Naive B cell (primary cell): ENCODE results near the gene TAPT1. TPM values are rescaled to one million over a fixed set of nuclear protein-coding genes. Genes with fewer than 3 reads are reported as not detected.

ENCODE experiments used
- ATAC-seq, 2 donors: fragments of 150-1000 bp; cut with Tn5 transposase; 2 replicates each; pipeline ENCODE4 v1.10.0; 2021; ENCODE audit warnings: low read depth in 2 of 2, mild to moderate bottlenecking in 2 of 2, moderate library complexity in 2 of 2
- DNase-seq: peaks from one replicate; pipeline ENCODE4 v3.0.0; 2022
- H3K27ac Mint-ChIP-seq, 6 donors: one replicate each; pipeline ENCODE4 v1.8.0; 2020 to 2022; ENCODE audit warnings: mild to moderate bottlenecking in 6 of 6, mixed read lengths in 6 of 6, moderate library complexity in 5 of 6, inconsistent platforms in 2 of 6
- H3K27me3 Mint-ChIP-seq, 3 donors: one replicate each; pipeline ENCODE4 v1.8.0; 2021 to 2022; ENCODE audit warnings: mixed read lengths in 3 of 3, mild to moderate bottlenecking in 1 of 3
- H3K36me3 Mint-ChIP-seq, 2 donors: one replicate each; pipeline ENCODE4 v1.8.0; 2020 to 2022; ENCODE audit warnings: mixed read lengths in 2 of 2, inconsistent platforms in 1 of 2, mild to moderate bottlenecking in 1 of 2
- H3K4me1 Mint-ChIP-seq, 3 donors: one replicate each; pipeline ENCODE4 v1.8.0; 2020 to 2022; ENCODE audit warnings: mixed read lengths in 3 of 3, inconsistent platforms in 1 of 3, mild to moderate bottlenecking in 1 of 3, moderate library complexity in 1 of 3
- H3K4me3 Mint-ChIP-seq, 8 donors: one replicate each; pipeline ENCODE4 v1.8.0; 2020 to 2022; ENCODE audit warnings: mild to moderate bottlenecking in 8 of 8, mixed read lengths in 8 of 8, moderate library complexity in 8 of 8, inconsistent platforms in 2 of 8
- H3K9me3 Mint-ChIP-seq, 7 donors: one replicate each; pipeline ENCODE4 v1.8.0; 2020 to 2022; ENCODE audit warnings: mixed read lengths in 7 of 7, mild to moderate bottlenecking in 5 of 7, inconsistent platforms in 2 of 7, moderate library complexity in 1 of 7
- polyA plus RNA-seq, 6 donors: library from polyadenylated mRNA; unstranded; fragments of 300-500 nt; fragmentation: Illumina TruSeq; gene quantifications; one replicate each; pipeline ENCODE4 v1.2.3, GENCODE V29; 2021; ENCODE audit warnings: low read depth in 6 of 6

Gene TAPT1
- polyA plus RNA-seq, 6 donors from 2014 or later: 119 to 235 (median 190) TPM

DNA sequence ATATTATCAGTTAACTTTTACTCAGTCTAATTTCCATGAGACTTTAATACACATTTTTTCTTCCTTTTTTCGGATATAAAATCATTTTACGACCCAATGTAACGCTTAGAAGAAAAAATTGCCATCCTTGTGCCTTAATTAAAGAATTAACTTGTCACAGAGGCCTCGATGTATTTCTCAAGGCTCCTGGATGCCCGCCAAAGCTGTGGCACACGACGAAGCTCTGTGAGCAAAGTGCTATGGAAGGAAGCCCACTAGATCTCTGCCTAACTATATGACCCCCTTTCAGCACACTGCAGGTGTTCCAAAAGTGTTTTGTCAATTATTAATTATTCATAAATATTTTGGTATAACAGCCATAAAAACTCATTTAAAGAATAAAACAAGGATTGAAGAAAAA, 54.4 kb downstream of the TAPT1 start:
- H3K27me3 Mint-ChIP-seq: no peaks in the 10 kb centered on the region
- H3K27ac Mint-ChIP-seq: peak overlapping the region in 1 of 6 donors; percentile 73
- DNase-seq: no peak
- peaks cover 16 to 20% of the 10 kb centered on the region in 2 donors for H3K36me3 Mint-ChIP-seq
- no peaks in the 10 kb centered on the region for H3K9me3 Mint-ChIP-seq
- no peak for ATAC-seq
- H3K4me1 Mint-ChIP-seq: peaks cover 0 to 7% (median 4%) of the 10 kb centered on the region in 3 donors
- no peak overlapping the region for H3K4me3 Mint-ChIP-seq

DNA sequence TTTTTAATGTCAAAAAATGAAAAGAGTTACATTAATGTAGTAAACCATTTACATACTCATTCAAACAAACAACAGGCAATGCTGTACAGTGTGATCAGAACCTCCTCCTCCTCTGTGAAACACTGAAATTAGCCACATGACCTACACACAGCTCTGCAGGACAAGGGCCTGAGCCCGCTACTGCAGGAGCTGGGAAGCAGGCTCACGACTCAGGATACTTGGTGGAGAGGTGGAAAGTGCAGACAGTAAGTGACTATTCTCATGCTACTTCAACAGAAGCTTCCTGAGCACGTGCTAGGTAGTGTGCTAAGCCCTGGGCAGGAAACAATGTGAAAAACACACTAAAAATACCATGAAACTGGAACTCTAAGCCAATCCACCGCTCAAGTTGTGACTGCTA, 56.8 kb downstream of the TAPT1 start:
- Mint-ChIP-seq H3K27ac (no peak overlapping the region), H3K36me3 (peaks cover 36 to 42% of the 10 kb centered on the region in 2 donors), H3K9me3 (no peaks in the 10 kb centered on the region), H3K4me1 (peaks cover 4 to 10% (median 6%) of the 10 kb centered on the region in 3 donors), H3K27me3 (no peaks in the 10 kb centered on the region), H3K4me3 (no peak overlapping the region)
- no peak for ATAC-seq
- no peak for DNase-seq

DNA sequence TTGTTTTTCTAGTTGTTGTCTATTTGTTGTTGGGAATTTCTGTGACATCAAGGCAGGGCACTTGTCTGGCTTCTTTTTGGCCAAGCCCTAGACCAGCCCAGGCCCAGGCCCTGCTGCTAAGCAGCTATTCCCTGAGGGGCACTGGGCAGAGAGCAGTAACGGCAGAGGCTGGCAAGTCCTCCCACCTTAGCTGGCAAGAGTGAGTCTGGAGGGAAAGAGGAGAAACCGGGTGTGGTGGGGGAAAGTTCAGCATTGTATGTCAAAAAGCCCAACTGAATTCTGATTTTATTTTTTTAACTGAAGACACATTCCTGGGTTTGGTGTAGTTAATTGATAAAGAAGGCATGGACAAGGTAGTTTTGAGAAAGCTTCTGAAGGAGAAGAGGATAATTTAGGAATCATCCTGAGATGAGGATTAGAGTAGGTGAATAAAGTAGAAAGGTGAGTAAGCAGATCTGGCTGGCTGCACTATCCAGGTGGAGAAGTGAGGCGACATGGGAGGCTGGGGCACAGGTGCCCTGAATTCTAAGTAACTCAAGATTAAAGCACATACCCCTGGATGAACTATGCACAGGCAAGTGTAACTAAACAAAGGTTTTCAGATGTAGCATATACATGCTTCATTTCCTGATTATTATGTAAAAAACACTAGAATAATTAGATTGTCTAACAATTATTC, 57.4 kb downstream of the TAPT1 start:
- Mint-ChIP-seq H3K9me3 (no peaks in the 10 kb centered on the region), H3K4me1 (peaks cover 4 to 10% (median 6%) of the 10 kb centered on the region in 3 donors), H3K4me3 (no peak overlapping the region), H3K27ac (peak overlapping the region in 3 of 6 donors; percentile 43 to 59 (median 56)), H3K27me3 (no peaks in the 10 kb centered on the region), H3K36me3 (peaks cover 41 to 42% of the 10 kb centered on the region in 2 donors)
- DNase-seq: no peak
- ATAC-seq: no peak

DNA sequence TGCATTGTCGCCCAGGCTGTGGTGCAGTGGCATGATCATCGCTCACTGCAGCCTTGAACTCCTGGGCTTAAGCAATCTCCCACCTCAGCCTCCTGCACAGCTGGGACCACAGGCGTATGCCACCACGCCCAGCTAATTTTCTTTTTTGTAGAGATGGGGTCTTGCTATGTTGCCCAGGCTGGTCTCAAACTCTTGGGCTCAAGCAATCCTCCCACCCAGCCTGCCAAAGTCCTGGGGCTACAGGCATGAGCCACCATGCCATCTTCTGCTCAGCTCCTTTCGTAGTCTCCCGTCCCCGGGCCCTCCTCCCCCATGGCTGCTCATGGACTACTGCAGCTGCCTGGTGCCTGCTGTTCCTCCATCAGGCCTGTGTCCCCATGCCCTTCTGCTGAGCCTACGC, 58.1 kb downstream of the TAPT1 start:
- Mint-ChIP-seq H3K36me3 (peaks cover 41 to 45% of the 10 kb centered on the region in 2 donors), H3K9me3 (no peaks in the 10 kb centered on the region), H3K4me1 (peaks cover 4 to 10% (median 6%) of the 10 kb centered on the region in 3 donors), H3K27ac (peak overlapping the region in 1 of 6 donors; percentile 89), H3K27me3 (no peaks in the 10 kb centered on the region), H3K4me3 (no peak overlapping the region)
- ATAC-seq (no peak), DNase-seq (no peak)

DNA sequence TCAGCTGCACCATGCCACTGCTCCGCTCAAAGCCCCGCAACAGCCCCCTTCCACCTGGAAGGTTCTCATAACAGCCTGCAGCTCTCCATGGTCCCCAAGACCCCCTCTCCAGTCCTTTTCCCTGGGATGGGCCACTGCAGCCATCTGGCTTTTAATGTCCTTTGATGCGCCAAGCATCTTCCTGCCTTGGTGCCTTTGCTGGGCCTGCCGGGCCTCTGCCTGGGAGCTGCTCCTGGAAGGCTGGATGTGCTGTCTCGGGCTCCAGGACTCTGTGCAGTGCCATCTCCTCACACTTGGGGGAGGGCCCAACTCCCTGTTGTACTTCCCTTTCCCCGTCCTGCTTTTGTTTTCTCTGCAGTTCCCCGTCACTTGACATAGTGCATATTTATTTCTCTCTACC, 60.3 kb downstream of the TAPT1 start:
- Mint-ChIP-seq H3K27ac (peak overlapping the region in 4 of 6 donors; percentile 11 to 83 (median 52)), H3K27me3 (no peaks in the 10 kb centered on the region), H3K4me3 (peak overlapping the region in 1 of 8 donors; percentile 18), H3K36me3 (peaks cover 37 to 54% of the 10 kb centered on the region in 2 donors), H3K4me1 (peaks cover 0 to 12% (median 10%) of the 10 kb centered on the region in 3 donors), H3K9me3 (no peaks in the 10 kb centered on the region)
- ATAC-seq (no peak), DNase-seq (no peak)

DNA sequence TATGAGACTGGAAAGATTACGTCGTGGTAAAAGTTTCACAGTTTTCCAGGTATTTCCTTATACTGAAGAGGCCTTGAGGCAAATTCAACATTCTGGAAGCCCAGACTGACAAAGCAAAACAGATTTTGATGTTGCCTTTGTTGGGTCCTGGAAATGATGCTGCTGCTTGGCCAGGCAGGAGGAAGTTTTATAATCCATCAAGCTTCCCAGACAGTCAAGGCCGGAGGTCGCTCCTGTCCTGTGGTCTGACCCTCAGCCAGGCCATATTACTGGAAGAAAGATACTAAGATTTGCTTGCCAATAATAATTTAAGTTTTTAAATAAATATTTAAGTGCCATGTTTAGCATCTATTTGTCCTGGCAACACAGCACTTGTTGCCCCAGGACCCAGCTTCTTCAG, 63.4 kb downstream of the TAPT1 start:
- Mint-ChIP-seq H3K27ac (peak overlapping the region in 1 of 6 donors; percentile 39), H3K9me3 (no peaks in the 10 kb centered on the region), H3K36me3 (peaks cover 25 to 42% of the 10 kb centered on the region in 2 donors), H3K4me1 (peaks cover 0 to 12% (median 7%) of the 10 kb centered on the region in 3 donors), H3K27me3 (no peaks in the 10 kb centered on the region), H3K4me3 (no peak overlapping the region)
- ATAC-seq (no peak), DNase-seq (no peak)

DNA sequence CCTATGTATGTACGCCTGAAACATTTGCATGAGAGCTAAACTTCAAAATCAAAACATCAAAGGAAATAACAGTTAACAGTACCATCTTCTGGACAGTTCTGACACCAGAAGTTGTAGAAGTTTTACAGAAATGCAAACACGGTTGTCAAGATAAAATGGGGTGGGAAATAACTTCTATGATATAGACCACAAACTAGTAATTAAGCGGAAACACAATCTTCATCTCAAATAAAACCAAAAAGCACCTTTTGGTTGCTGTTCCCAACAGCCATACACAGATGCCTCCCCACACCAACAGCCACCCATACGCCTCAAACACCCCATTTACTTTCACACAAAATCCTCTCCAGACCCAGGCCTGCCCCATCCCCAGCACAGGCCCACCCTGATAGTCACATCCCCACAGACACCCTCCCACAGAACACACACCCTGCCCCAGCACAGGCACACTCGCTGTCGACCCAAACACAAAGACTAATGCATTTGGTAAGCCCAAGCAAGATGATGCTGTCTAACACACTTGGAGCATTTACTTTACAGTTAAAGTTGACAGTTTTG, 64.3 kb downstream of the TAPT1 start:
- H3K9me3 Mint-ChIP-seq: no peaks in the 10 kb centered on the region
- ATAC-seq (no peak), DNase-seq (no peak)
- peaks cover 25 to 42% of the 10 kb centered on the region in 2 donors for H3K36me3 Mint-ChIP-seq
- H3K27ac Mint-ChIP-seq: peak overlapping the region in 3 of 6 donors; percentile 7 to 91 (median 43)
- H3K4me3 Mint-ChIP-seq: no peak overlapping the region
- peaks cover 0 to 12% (median 7%) of the 10 kb centered on the region in 3 donors for H3K4me1 Mint-ChIP-seq
- no peaks in the 10 kb centered on the region for H3K27me3 Mint-ChIP-seq

DNA sequence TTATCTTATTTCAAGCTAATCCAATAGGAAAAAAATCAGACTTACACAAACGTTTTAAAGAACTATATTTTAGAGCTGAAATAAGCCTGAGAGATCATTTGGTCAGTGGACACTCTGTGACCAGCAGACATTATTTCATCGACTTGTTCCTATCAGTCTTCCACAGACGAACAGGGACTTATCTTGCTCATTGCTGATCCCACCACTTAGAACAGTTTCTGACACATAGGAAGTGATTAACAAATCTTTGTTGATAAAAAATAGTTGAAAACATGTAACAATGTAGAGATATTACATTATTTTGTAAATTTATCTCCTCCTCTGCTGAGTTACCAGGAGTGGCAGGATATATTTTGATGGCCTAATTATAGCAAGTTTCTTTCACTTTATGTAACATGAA, 65.8 kb downstream of the TAPT1 start:
- ATAC-seq: no peak
- Mint-ChIP-seq H3K36me3 (peaks cover 12 to 29% of the 10 kb centered on the region in 2 donors), H3K9me3 (no peaks in the 10 kb centered on the region), H3K27ac (no peak overlapping the region), H3K4me3 (no peak overlapping the region), H3K4me1 (peaks cover 0 to 12% (median 4%) of the 10 kb centered on the region in 3 donors), H3K27me3 (no peaks in the 10 kb centered on the region)
- DNase-seq: no peak

DNA sequence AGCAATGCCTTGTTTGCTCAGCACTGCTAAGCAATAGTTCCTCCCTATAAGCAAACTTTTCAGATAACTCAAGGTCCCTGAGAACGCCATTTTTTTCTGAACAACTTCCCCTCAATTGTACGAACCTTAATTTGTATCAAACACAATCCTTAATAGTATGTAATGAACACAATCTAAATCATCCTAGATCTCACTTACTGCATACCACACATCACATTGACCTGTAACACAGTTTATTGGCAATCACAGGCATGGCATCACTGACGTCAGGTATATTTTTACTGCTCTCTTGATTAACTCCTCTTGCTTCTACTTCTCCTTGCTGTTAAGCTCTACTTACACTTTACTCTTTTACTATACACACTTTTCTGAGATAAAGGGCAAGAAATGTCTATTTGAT, 67.0 kb downstream of the TAPT1 start:
- Mint-ChIP-seq H3K9me3 (peaks cover 0 to 2% (median 0%) of the 10 kb centered on the region in 7 donors), H3K27me3 (no peaks in the 10 kb centered on the region), H3K27ac (no peak overlapping the region), H3K36me3 (peaks cover 3 to 18% of the 10 kb centered on the region in 2 donors), H3K4me1 (peaks cover 0 to 7% (median 4%) of the 10 kb centered on the region in 3 donors), H3K4me3 (no peak overlapping the region)
- DNase-seq (no peak), ATAC-seq (no peak)

DNA sequence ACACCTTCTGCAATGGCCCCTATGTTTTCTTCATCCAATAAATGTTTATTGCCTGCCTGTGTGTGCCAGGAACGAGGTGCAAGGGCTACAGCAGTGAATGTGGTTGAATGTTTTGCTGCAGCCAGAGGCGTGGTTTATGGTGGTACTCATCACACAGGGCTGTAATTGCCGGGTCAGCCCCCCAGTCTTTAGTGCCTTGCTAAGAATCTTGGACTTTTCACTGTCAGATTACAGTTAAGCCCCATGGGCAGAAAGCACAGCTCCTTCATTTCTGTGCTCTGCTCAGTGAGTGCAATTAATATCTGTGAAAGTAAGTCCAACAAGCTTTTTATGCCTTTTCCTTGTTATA, 67.8 kb downstream of the TAPT1 start:
- Mint-ChIP-seq H3K4me1 (peaks cover 0 to 7% (median 4%) of the 10 kb centered on the region in 3 donors), H3K27ac (peak overlapping the region in 2 of 6 donors; percentile 40 to 82), H3K27me3 (no peaks in the 10 kb centered on the region), H3K36me3 (peaks cover 0 to 12% of the 10 kb centered on the region in 2 donors), H3K9me3 (peaks cover 0 to 2% (median 0%) of the 10 kb centered on the region in 7 donors), H3K4me3 (no peak overlapping the region)
- ATAC-seq: no peak
- no peak for DNase-seq

DNA sequence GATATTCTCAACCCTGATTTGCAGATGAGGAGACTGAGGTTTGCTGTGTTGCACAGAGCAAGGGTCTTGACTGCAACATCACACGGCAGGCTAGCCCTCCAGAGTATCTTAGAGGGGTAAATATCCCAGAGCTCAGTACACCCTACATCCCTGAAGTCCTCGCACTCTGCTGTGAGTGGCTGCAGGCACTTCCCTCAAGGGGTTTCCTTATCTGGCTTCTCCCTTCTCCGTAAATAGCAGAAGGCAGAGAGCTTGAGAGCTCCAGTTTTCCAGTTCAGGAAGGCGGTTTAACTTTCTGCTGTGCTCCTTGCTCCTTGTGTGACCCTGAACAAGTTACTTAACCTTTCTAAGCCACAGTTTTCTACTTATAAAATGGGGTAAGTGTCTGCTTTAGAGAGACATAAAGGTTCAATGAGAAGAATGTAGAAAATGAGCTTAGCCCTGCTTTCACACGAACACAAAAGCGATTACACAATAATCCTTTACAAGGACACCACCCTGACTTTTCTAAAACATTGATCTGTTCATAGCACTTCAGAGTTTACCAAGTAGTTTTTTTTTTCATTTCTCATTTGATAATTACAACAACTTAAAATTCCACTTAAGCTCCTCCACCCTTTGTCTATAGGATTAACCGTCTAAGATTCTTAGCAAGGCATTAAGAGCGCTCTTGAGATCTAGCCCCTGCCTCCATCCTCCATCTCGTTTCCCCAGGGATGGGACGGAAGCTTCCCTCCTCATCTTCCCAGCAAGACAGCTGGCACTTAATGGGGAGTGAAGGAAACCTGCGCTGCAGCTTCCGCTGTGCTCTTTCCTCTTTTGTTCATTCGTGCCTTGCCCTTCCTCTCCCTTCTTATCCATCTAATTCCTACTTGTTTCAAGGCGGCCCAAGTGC, 68.4 kb downstream of the TAPT1 start:
- Mint-ChIP-seq H3K27ac (peak overlapping the region in 4 of 6 donors; percentile 15 to 83 (median 58)), H3K9me3 (peaks cover 0 to 2% (median 0%) of the 10 kb centered on the region in 7 donors), H3K27me3 (no peaks in the 10 kb centered on the region), H3K4me1 (peaks cover 0 to 7% (median 4%) of the 10 kb centered on the region in 3 donors), H3K4me3 (peak overlapping the region in 1 of 8 donors; percentile 48), H3K36me3 (peaks cover 0 to 6% of the 10 kb centered on the region in 2 donors)
- ATAC-seq (no peak), DNase-seq (no peak)

DNA sequence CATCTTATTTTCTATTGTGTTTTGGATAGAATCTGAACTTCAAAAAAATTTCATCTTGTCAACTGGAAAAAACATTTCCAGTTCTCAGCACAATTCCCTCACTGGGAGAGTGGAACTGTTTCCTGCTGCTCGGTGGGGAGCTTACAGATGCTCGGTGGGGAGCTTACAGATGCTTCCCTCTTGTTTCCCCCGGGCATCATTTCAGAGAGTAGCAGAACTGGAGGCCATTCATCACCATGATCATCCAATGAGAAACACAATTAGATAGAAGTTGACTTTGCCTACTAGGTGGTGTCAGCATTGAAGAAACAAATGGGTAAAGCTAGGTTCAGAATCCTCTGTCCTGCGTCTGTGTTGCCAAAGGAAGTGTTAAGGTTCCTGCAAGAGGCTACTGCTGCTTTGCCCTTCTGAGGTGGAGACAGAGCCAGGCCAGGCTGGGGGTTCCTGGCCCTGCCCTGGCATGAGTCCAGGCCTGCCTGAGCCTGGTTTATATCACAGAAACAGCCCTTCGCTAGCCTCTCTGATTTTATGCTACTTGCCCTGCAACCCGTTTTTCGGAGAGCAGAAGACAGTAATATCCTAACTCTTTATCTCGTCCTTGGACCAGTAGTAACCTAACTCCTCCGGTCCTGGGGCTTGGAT, 70.6 kb downstream of the TAPT1 start:
- Mint-ChIP-seq H3K9me3 (peaks cover 0 to 2% (median 0%) of the 10 kb centered on the region in 7 donors), H3K4me1 (peaks cover 0 to 4% (median 0%) of the 10 kb centered on the region in 3 donors), H3K27ac (peak overlapping the region in 1 of 6 donors; percentile 54), H3K36me3 (no peaks in the 10 kb centered on the region), H3K4me3 (no peak overlapping the region), H3K27me3 (no peaks in the 10 kb centered on the region)
- DNase-seq: no peak
- no peak for ATAC-seq

DNA sequence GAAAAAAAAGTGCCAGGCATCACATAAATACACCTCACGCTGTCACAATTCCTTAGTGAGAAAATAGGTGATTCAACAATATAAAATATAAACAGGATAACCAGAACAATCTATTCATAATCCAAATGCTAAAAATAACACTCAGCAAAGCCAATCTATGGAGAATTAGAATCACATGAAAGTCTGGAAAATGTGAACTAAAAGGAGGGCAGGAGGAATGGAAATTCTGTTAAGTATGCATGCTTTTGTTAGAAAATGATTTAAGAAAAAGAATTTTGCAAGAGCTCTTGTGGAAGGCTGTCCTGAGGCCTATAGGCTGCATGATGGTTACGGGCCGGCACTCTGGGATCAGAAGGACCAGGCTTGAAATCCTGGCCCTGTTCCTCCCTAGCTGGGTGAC, 71.8 kb downstream of the TAPT1 start:
- ATAC-seq: no peak
- no peaks in the 10 kb centered on the region for H3K27me3 Mint-ChIP-seq
- H3K9me3 Mint-ChIP-seq: peaks cover 0 to 2% (median 0%) of the 10 kb centered on the region in 7 donors
- no peak overlapping the region for H3K4me3 Mint-ChIP-seq
- H3K36me3 Mint-ChIP-seq: no peaks in the 10 kb centered on the region
- no peak overlapping the region for H3K27ac Mint-ChIP-seq
- H3K4me1 Mint-ChIP-seq: peaks cover 0 to 3% (median 0%) of the 10 kb centered on the region in 3 donors
- no peak for DNase-seq
